K562 (cell line): ENCODE measurements around the gene CALU. TPM values are rescaled to one million over a fixed set of nuclear protein-coding genes. Genes with fewer than 3 reads are reported as not detected.

Experiments
- ATAC-seq: fragments of 200-7000 bp; cut with Tn5 transposase; 3 replicates; pipeline ENCODE4 v1.9.1; 2020; ENCODE audit warnings: moderate library complexity
- BruUV-seq: library from RNA; stranded (reverse); fragments of 400-500 nt; replicated peaks from 2 replicates; lab custom pipeline; 2021; lab: Mats Ljungman, UMichigan
- CTCF ChIA-PET: fragments of 300-600 bp; formaldehyde crosslinking; extraction: SDS; loops from one replicate; lab custom pipeline; 2021; ENCODE audit warnings: low intra/inter-chr PET ratio; lab: Yijun Ruan, JAX
- POLR2A ChIA-PET: fragments of 300-600, 350-650 bp; sonication (Branson Sonifier 250); formaldehyde crosslinking; extraction: SDS; loops from one replicate; lab custom pipeline; 2021; ENCODE audit warnings: antibody characterized with exemption, inconsistent platforms; lab: Yijun Ruan, JAX
- DNase-seq, 4 experiments: peaks; one replicate each; pipeline versions ENCODE4 v3.0.0 to v3.0.0-alpha.2; 2011 to 2018; ENCODE audit warnings: low spot score in 3 of 4, mixed read lengths in 3 of 4; ENCODE audit errors: extremely low read depth in 1 of 4
- FAIRE-seq: peaks from 2 replicates; lab custom pipeline; 2011; peaks lifted over from hg19 to GRCh38; lab: Jason Lieb, UNC
- H2AFZ ChIP-seq: 2 replicates; pipeline ENCODE4 v1.6.0; 2011; ENCODE audit warnings: low read depth, low read length, control low read depth, inconsistent platforms
- H3K27ac ChIP-seq: fragments of 200-600 bp; 3 replicates; pipeline ENCODE4 v1.8.0; 2011; ENCODE audit warnings: low read depth, mild to moderate bottlenecking, control low read depth, inconsistent platforms, low read length, moderate library complexity, mixed read lengths; ENCODE audit errors: extremely low read depth
- H3K27me3 ChIP-seq, 2 experiments: fragments of 300-600 bp in 1 of 2; 2 replicates in 1 of 2; 3 replicates in 1 of 2; pipeline versions ENCODE4 v1.6.0 to v1.8.0; 2011; ENCODE audit warnings: inconsistent platforms in 2 of 2, low read length in 2 of 2, mild to moderate bottlenecking in 1 of 2, mixed read lengths in 1 of 2, moderate library complexity in 1 of 2; ENCODE audit not compliant: control insufficient read depth in 2 of 2, insufficient read depth in 2 of 2
- H3K36me3 ChIP-seq: fragments of 300-600 bp; 3 replicates; pipeline ENCODE4 v1.8.0; 2011; ENCODE audit warnings: mild to moderate bottlenecking, low read length, inconsistent platforms; ENCODE audit not compliant: control insufficient read depth, insufficient read depth
- H3K4me1 ChIP-seq, 2 experiments: fragments of 200-600 bp in 1 of 2; replicated peaks in 1 of 2; 2 replicates in 1 of 2; 3 replicates in 1 of 2; pipeline versions ENCODE4 v1.5.1 to v1.8.0; 2011; ENCODE audit warnings: inconsistent platforms in 2 of 2, low read length in 2 of 2, mild to moderate bottlenecking in 1 of 2, mixed read lengths in 1 of 2, moderate library complexity in 1 of 2; ENCODE audit not compliant: control insufficient read depth in 2 of 2, insufficient read depth in 2 of 2
- H3K4me2 ChIP-seq: 2 replicates; pipeline ENCODE4 v1.6.1; 2011; ENCODE audit warnings: low read length, control low read depth, inconsistent platforms, mixed read lengths; ENCODE audit not compliant: insufficient read depth
- H3K4me3 ChIP-seq: fragments of 200-600 bp; sonication (generic), shearing (Covaris generic); 2 replicates; pipeline ENCODE4 v1.5.1; 2016; ENCODE audit warnings: control low read depth, inconsistent platforms
- H3K79me2 ChIP-seq: fragments of 200-600 bp; 3 replicates; pipeline ENCODE4 v1.8.0; 2011; ENCODE audit warnings: low read length, inconsistent platforms; ENCODE audit not compliant: control insufficient read depth, insufficient read depth
- H3K9ac ChIP-seq, 2 experiments: 2 replicates each; pipeline versions ENCODE4 v1.6.0 to v1.6.1; 2011; ENCODE audit warnings: low read depth in 2 of 2, low read length in 2 of 2, control low read depth in 1 of 2, inconsistent platforms in 1 of 2, mild to moderate bottlenecking in 1 of 2, mixed read lengths in 1 of 2; ENCODE audit not compliant: insufficient read depth in 1 of 2
- H3K9me1 ChIP-seq: one replicate; pipeline ENCODE4 v1.6.0; 2011; ENCODE audit warnings: inconsistent platforms, mild to moderate bottlenecking, low read length, moderate library complexity; ENCODE audit not compliant: control insufficient read depth, insufficient read depth
- H3K9me3 ChIP-seq: replicated peaks from 2 replicates; pipeline ENCODE4 v1.5.1; 2011; ENCODE audit warnings: low read depth, low read length, inconsistent platforms; ENCODE audit not compliant: control insufficient read depth, insufficient read depth
- H4K20me1 ChIP-seq: replicated peaks from 2 replicates; pipeline ENCODE4 v1.6.1; 2011; ENCODE audit warnings: low read length, inconsistent platforms, mixed read lengths; ENCODE audit not compliant: control insufficient read depth, insufficient read depth
- CCNT2 ChIP-seq: IDR thresholded peaks from 2 replicates; pipeline ENCODE4 v1.6.1; 2011; ENCODE audit warnings: borderline replicate concordance, low read depth, mild to moderate bottlenecking, moderate library complexity, mixed read lengths, low read length; ENCODE audit not compliant: insufficient read length; ENCODE audit errors: extremely low read depth
- E2F8 ChIP-seq: fragments of 450-650 bp; IDR thresholded peaks from 2 replicates; pipeline ENCODE4 v1.7.1; 2018; ENCODE audit warnings: mild to moderate bottlenecking, low read depth; ENCODE audit not compliant: partially characterized antibody
- GATAD2B ChIP-seq: fragments of 450-650 bp; IDR thresholded peaks from 2 replicates; pipeline ENCODE4 v1.6.1; 2017; ENCODE audit warnings: mild to moderate bottlenecking, borderline replicate concordance
- MLLT1 ChIP-seq, 2 experiments: fragments of 450-650 bp; IDR thresholded peaks; 2 replicates each; pipeline ENCODE4 v1.6.1; 2016
- MYNN ChIP-seq, 2 experiments: sonication (generic); formaldehyde crosslinking in 1 of 2; IDR thresholded peaks; 2 replicates each; pipeline versions ENCODE4 v1.5.0 to v1.6.1; 2016 to 2020; ENCODE audit warnings: antibody characterized with exemption in 1 of 2, missing genetic modification reagents in 1 of 2
- POLR2A ChIP-seq: fragments of 450-650 bp; conservative IDR thresholded peaks from 2 replicates; pipeline ENCODE4 v1.6.1; 2016
- POLR2AphosphoS5 ChIP-seq: IDR thresholded peaks from 2 replicates; pipeline ENCODE4 v1.6.1; 2011; ENCODE audit warnings: mild to moderate bottlenecking, low read depth, low read length, moderate library complexity; ENCODE audit not compliant: control insufficient read depth, insufficient read depth
- POLR2B ChIP-seq: fragments of 450-650 bp; IDR thresholded peaks from 2 replicates; pipeline ENCODE4 v1.6.1; 2018; ENCODE audit warnings: low read depth; ENCODE audit not compliant: partially characterized antibody
- POLR2G ChIP-seq: fragments of 200-400 bp; formaldehyde crosslinking; IDR thresholded peaks from 2 replicates; pipeline ENCODE4 v1.6.1; 2017; ENCODE audit warnings: low read depth, mild to moderate bottlenecking, antibody characterized with exemption, low read length, moderate library complexity
- PURB ChIP-seq: sonication (generic); formaldehyde crosslinking; IDR thresholded peaks from 2 replicates; pipeline ENCODE4 v1.9.0; 2021; ENCODE audit warnings: low read depth, mild to moderate bottlenecking, missing genetic modification reagents
- RBM22 ChIP-seq: fragments of 200-400 bp; formaldehyde crosslinking; IDR thresholded peaks from 2 replicates; pipeline ENCODE4 v1.6.1; 2018; ENCODE audit warnings: low read length, low read depth; ENCODE audit not compliant: poor library complexity, severe bottlenecking
- SUPT5H ChIP-seq: fragments of 450-650 bp; IDR thresholded peaks from 2 replicates; pipeline ENCODE4 v1.6.1; 2016
- WGBS: fragments of 100-300 bp; shearing (Covaris generic); methylation state at CpG from one replicate; pipeline ENCODE4 v1.1.6; 2016; ENCODE audit warnings: low coverage, mixed read lengths; ENCODE audit not compliant: insufficient coverage; ENCODE audit errors: missing lambda C conversion rate; 5-methylcytosine and 5-hydroxymethylcytosine counted together
- in situ Hi-C: fragments of 300-500 bp; cut with MboI; formaldehyde crosslinking; loops from 4 replicates; pipeline ENCODE4 v1.15.0; 2018; ENCODE audit warnings: inconsistent platforms, mixed read lengths
- intact Hi-C: fragments of 100-400 bp; cut with micrococcal nuclease; formaldehyde crosslinking; loops from 2 replicates; pipeline ENCODE4 v1.14.2; 2022
- polyA plus RNA-seq, 8 experiments: library from polyadenylated mRNA; depleted of rRNA in 4 of 8; stranded (reverse) in 5 of 8; unstranded in 3 of 8; fragments of >200 nt; fragmentation: Nextera tagmentation in 2 of 8; fragmentation: Illumina TruSeq in 1 of 8; extraction: Ambion mirVana in 2 of 8; extraction: Trizol in 1 of 8; gene quantifications; 2 replicates each; pipeline versions ENCODE4 v1.2.1 to v1.2.3, GENCODE V29; 2011 to 2014; ENCODE audit warnings: inconsistent platforms in 1 of 8, missing spikeins in 1 of 8
- total RNA-seq, 7 experiments: library from RNA; depleted of rRNA in 6 of 7; stranded (reverse); fragments of >200 nt in 6 of 7; fragmentation: Illumina TruSeq in 2 of 7; extraction: Trizol in 2 of 7; gene quantifications; 2 replicates each; pipeline versions ENCODE4 v1.2.1 to v1.2.3, GENCODE V29; 2011 to 2021; ENCODE audit warnings: low replicate concordance in 1 of 7

The CALU gene
- total and polyA plus RNA-seq, 9 of the 15 experiments (the other 6 are each of a cell fraction or from before 2014, with no cell fraction given) = 166 to 286 (median 215) TPM

- DNase-seq = no peak
- TF ChIP-seq POLR2G = 0 out of 2 replicates have a peak, but pooled peaks have one; percentile 39
- TF ChIP-seq MLLT1 (IDR thresholded peaks at IDR 0.05) = 0 out of 4 replicates have a peak, but pooled peaks of 1 of the 2 experiments have one; percentile 13
- TF ChIP-seq POLR2AphosphoS5 = peak; percentile 27
- peak; percentile 73 for TF ChIP-seq SUPT5H
- TF ChIP-seq GATAD2B = no peak
- peak; percentile 21 for TF ChIP-seq E2F8
- TF ChIP-seq CCNT2 = peak; percentile 19
- TF ChIP-seq MYNN (IDR thresholded peaks at IDR 0.05) = peak; percentile 51; the same call in 1 of the 2 replicates
- TF ChIP-seq MYNN (CRISPR knock-in tag; IDR thresholded peaks at IDR 0.05) = no peak
- peak; percentile 74 for TF ChIP-seq POLR2B
- TF ChIP-seq PURB (CRISPR knock-in tag) = no peak
- TF ChIP-seq RBM22 = no peak
- TF ChIP-seq POLR2A = peak; percentile 63
- 93% methylated on average over 13 of the region's 13 CpGs for WGBS
- Histone ChIP-seq H3K4me1 (peaks cover 0 to 4% of the 10 kb centered on the region in 2 experiments; a peak in 2 of 5 replicates), H3K27me3 (no peaks in the 10 kb centered on the region), H3K9ac (no peak overlapping the region), H3K36me3 (peaks cover 46% of the 10 kb centered on the region), H3K9me3 (no peaks in the 10 kb centered on the region), H3K27ac (no peak overlapping the region), H3K79me2 (no peaks in the 10 kb centered on the region), H3K4me3 (no peak overlapping the region), H2AFZ (no peak overlapping the region), H3K4me2 (no peak overlapping the region), H4K20me1 (no peaks in the 10 kb centered on the region), H3K9me1 (no peaks in the 10 kb centered on the region)
- peak; percentile 30 for ATAC-seq
- ChIA-PET CTCF (no interaction called here), POLR2A (interaction anchor here (0.6 to 3.2 kb wide), 10 partner anchors 9 to 96 kb away, joined by 3 to 29 read pairs (median 4); partner anchors contain the start of gene CALU)
- no peak for FAIRE-seq
- in situ Hi-C loops (no loop called here), intact Hi-C loops (no loop called here)
- BruUV-seq = no TSS peak
Measured at GRCh38 chr7:128774029-128774689, 35.0 kb downstream of the CALU start.
